AML-193 (cell line): ENCODE data around the gene ZNF235.
"Not testable (repeated sequence)": the region's sequence is repeated elsewhere in the genome, so short reads cannot be mapped to it uniquely, and the experiment has no call there.

Experiments
- DNase-seq, 2 experiments: peaks; one replicate each; lab custom pipeline; 2025; lab: John Stamatoyannopoulos, UW

The ZNF235 gene

GRCh38 chr19:44304659-44305193, at the start of gene ZNF235:
TSS of gene ZNF235 (minus strand) at chr19:44305025. CDS start at chr19:44303404, 1,621 bp downstream.
- peak; percentile 81 to 86 for DNase-seq

GRCh38 chr19:44346556-44346955, 41.7 kb upstream of the ZNF235 start:
- no peak for DNase-seq

- DNase-seq, result no peak
These were observed 41.1 kb upstream of the ZNF235 start for GRCh38 chr19:44345959-44346358.

GRCh38 chr19:44344255-44344654, 39.4 kb upstream of the ZNF235 start:
- DNase-seq, result no peak

GRCh38 chr19:44341794-44342193, 37.0 kb upstream of the ZNF235 start:
- DNase-seq, result no peak

- DNase-seq, result not testable (repeated sequence)
These were observed 29.8 kb upstream of the ZNF235 start for GRCh38 chr19:44334639-44335038.

- DNase-seq, result no peak
These were observed 27.3 kb upstream of the ZNF235 start for GRCh38 chr19:44332145-44332544.

GRCh38 chr19:44315883-44316282, 11.1 kb upstream of the ZNF235 start:
- no peak for DNase-seq

- no peak for DNase-seq
These were observed 8.4 kb upstream of the ZNF235 start for GRCh38 chr19:44313231-44313630.

- DNase-seq, result peak in 1 of 2 experiments; percentile 6
These were observed 3.2 kb upstream of the ZNF235 start for GRCh38 chr19:44308011-44308410.

GRCh38 chr19:44306283-44306682, 1.5 kb upstream of the ZNF235 start:
- DNase-seq, result no peak

GRCh38 chr19:44305457-44305856, 632 bp upstream of the ZNF235 start:
- DNase-seq, result no peak

- DNase-seq, result peak in 1 of 2 experiments; percentile 17
These were observed 753 bp downstream of the ZNF235 start for GRCh38 chr19:44303976-44304568.

GRCh38 chr19:44303320-44303719, 1.5 kb downstream of the ZNF235 start:
- DNase-seq, result no peak

GRCh38 chr19:44284968-44285367, 19.9 kb downstream of the ZNF235 start:
- no peak for DNase-seq

GRCh38 chr19:44282846-44283245, 22.0 kb downstream of the ZNF235 start:
- no peak for DNase-seq

- no peak for DNase-seq
These were observed 23.9 kb downstream of the ZNF235 start for GRCh38 chr19:44280916-44281315.

- DNase-seq, result no peak
These were observed 26.6 kb downstream of the ZNF235 start for GRCh38 chr19:44278181-44278690.

- no peak for DNase-seq
These were observed 27.5 kb downstream of the ZNF235 start for GRCh38 chr19:44277331-44277730.

GRCh38 chr19:44260695-44261446, 44.0 kb downstream of the ZNF235 start:
- DNase-seq, result no peak

GRCh38 chr19:44260343-44260681, 44.5 kb downstream of the ZNF235 start:
- no peak for DNase-seq

- no peak for DNase-seq
These were observed 45.9 kb downstream of the ZNF235 start for GRCh38 chr19:44258835-44259413.

- DNase-seq, result no peak
These were observed 46.7 kb downstream of the ZNF235 start for GRCh38 chr19:44258136-44258535.
